HG02759 (cell line): ENCODE data around the gene DDX6.
"Not testable (repeated sequence)": the region's sequence is repeated elsewhere in the genome, so short reads cannot be mapped to it uniquely, and the experiment has no call there.

Experiments
- ATAC-seq: cut with Tn5 transposase; IDR thresholded peaks from one replicate; pipeline ENCODE4 v1.9.1; 2021; ENCODE audit warnings: mild to moderate bottlenecking, moderate library complexity; ENCODE audit not compliant: unreplicated experiment

The DDX6 gene

GRCh38 chr11:118791961-118792569 is 1.1 kb upstream of the DDX6 start:
- ATAC-seq, result no peak

- ATAC-seq, result peak; percentile 27
Measured at GRCh38 chr11:118790357-118791110, 430 bp downstream of the DDX6 start.

- ATAC-seq, result peak; percentile 2
Measured at GRCh38 chr11:118789501-118790356, 1.2 kb downstream of the DDX6 start.

GRCh38 chr11:118786657-118787056 is 4.3 kb downstream of the DDX6 start:
- ATAC-seq, result no peak

- no peak for ATAC-seq
Measured at GRCh38 chr11:118785362-118785761, 5.6 kb downstream of the DDX6 start.

GRCh38 chr11:118783724-118784495 is 7.1 kb downstream of the DDX6 start:
- no peak for ATAC-seq

GRCh38 chr11:118783324-118783723 is 7.6 kb downstream of the DDX6 start:
- ATAC-seq, result not testable (repeated sequence)

GRCh38 chr11:118778898-118779297 is 12.1 kb downstream of the DDX6 start:
- ATAC-seq, result no peak

- no peak for ATAC-seq
Measured at GRCh38 chr11:118774032-118774431, 16.9 kb downstream of the DDX6 start.

- no peak for ATAC-seq
Measured at GRCh38 chr11:118771547-118772288, 19.2 kb downstream of the DDX6 start.

- ATAC-seq, result no peak
Measured at GRCh38 chr11:118768690-118769089, 22.3 kb downstream of the DDX6 start.

GRCh38 chr11:118766035-118766434 is 24.9 kb downstream of the DDX6 start:
- ATAC-seq, result no peak

- not testable (repeated sequence) for ATAC-seq
Measured at GRCh38 chr11:118765095-118765691, 25.8 kb downstream of the DDX6 start.

GRCh38 chr11:118763041-118763440 is 27.9 kb downstream of the DDX6 start:
- no peak for ATAC-seq

- not testable (repeated sequence) for ATAC-seq
Measured at GRCh38 chr11:118761981-118762380, 29.0 kb downstream of the DDX6 start.

GRCh38 chr11:118757876-118758399 is 33.0 kb downstream of the DDX6 start:
- ATAC-seq, result no peak

- no peak for ATAC-seq
Measured at GRCh38 chr11:118752654-118753053, 38.3 kb downstream of the DDX6 start.

- no peak for ATAC-seq
Measured at GRCh38 chr11:118749429-118749828, 41.5 kb downstream of the DDX6 start.

GRCh38 chr11:118748056-118748455 is 42.9 kb downstream of the DDX6 start:
- ATAC-seq, result no peak
